ENCODE results near the gene DIO3.

Gene DIO3

GRCh38 chr14:101600336-101600890, 39.1 kb downstream of the DIO3 start:
- TF ChIP-seq BACH2 (CRISPR knock-in tag; IDR thresholded peaks at IDR 0.05; ENCODE audit: borderline replicate concordance) (no peak), SNAI2 (CRISPR knock-in tag; IDR thresholded peaks at IDR 0.05) (no peak), CSRNP3 (CRISPR knock-in tag; IDR thresholded peaks at IDR 0.05) (no peak), ARNTL (CRISPR knock-in tag; IDR thresholded peaks at IDR 0.05; ENCODE audit: borderline replicate concordance, low read depth) (no peak), ZNF565 (CRISPR knock-in tag; conservative IDR thresholded peaks at IDR 0.05; ENCODE audit: low read depth) (no peak), ZFP30 (CRISPR knock-in tag; IDR thresholded peaks at IDR 0.05) (no peak), ZNF70 (CRISPR knock-in tag; IDR thresholded peaks at IDR 0.05) (no peak), GLIS3 (CRISPR knock-in tag; IDR thresholded peaks at IDR 0.05) (no peak), TSHZ2 (CRISPR knock-in tag; IDR thresholded peaks at IDR 0.05) (no peak), CSDC2 (CRISPR knock-in tag; IDR thresholded peaks at IDR 0.05) (no peak)
- no peak for ATAC-seq

- no peak for ATAC-seq
- TF ChIP-seq POU6F1 (CRISPR knock-in tag; IDR thresholded peaks at IDR 0.05; ENCODE audit: borderline replicate concordance, low read depth) (no peak), PATZ1 (CRISPR knock-in tag; IDR thresholded peaks at IDR 0.05; ENCODE audit: borderline replicate concordance) (no peak), OSR1 (CRISPR knock-in tag; IDR thresholded peaks at IDR 0.05) (no peak), ZC3H10 (CRISPR knock-in tag; IDR thresholded peaks at IDR 0.05) (no peak), ZFP30 (CRISPR knock-in tag; IDR thresholded peaks at IDR 0.05) (no peak), TCF4 (CRISPR knock-in tag; IDR thresholded peaks at IDR 0.05; ENCODE audit: borderline replicate concordance) (no peak), GLIS3 (CRISPR knock-in tag; IDR thresholded peaks at IDR 0.05) (no peak), ZNF70 (CRISPR knock-in tag; IDR thresholded peaks at IDR 0.05) (no peak), RARB (CRISPR knock-in tag; IDR thresholded peaks at IDR 0.05) (no peak), ZNF8 (CRISPR knock-in tag; IDR thresholded peaks at IDR 0.05) (no peak), ISL1 (CRISPR knock-in tag; IDR thresholded peaks at IDR 0.05) (no peak), TSHZ2 (CRISPR knock-in tag; IDR thresholded peaks at IDR 0.05) (no peak), BACH2 (CRISPR knock-in tag; IDR thresholded peaks at IDR 0.05; ENCODE audit: borderline replicate concordance) (no peak), ARNTL (CRISPR knock-in tag; IDR thresholded peaks at IDR 0.05; ENCODE audit: borderline replicate concordance, low read depth) (no peak)
Measured at GRCh38 chr14:101600891-101601605, 39.8 kb downstream of the DIO3 start.

All from SK-N-SH treated with all-trans-retinoic acid at 6 μM for 48 hours (cell line).